ENCODE measurements around the gene CNKSR2.
A peak's percentile ranks its signal among the peaks of the same experiment; 100 is the strongest.

The CNKSR2 gene

GRCh38 chrX:21678048-21678612 is 303.9 kb downstream of the CNKSR2 start:
- no peak for DNase-seq

GRCh38 chrX:21683941-21684340 is 309.7 kb downstream of the CNKSR2 start:
- DNase-seq: peak; percentile 1

- DNase-seq: no peak
Measured at GRCh38 chrX:21691512-21692018, 317.3 kb downstream of the CNKSR2 start.

- DNase-seq: no peak
Measured at GRCh38 chrX:21698272-21698671, 324.1 kb downstream of the CNKSR2 start.

- no peak for DNase-seq
Measured at GRCh38 chrX:21699136-21699535, 324.9 kb downstream of the CNKSR2 start.

- DNase-seq: no peak
Measured at GRCh38 chrX:21700275-21700674, 326.1 kb downstream of the CNKSR2 start.

- DNase-seq: no peak
Measured at GRCh38 chrX:21700967-21701366, 326.7 kb downstream of the CNKSR2 start.

- DNase-seq: no peak
Measured at GRCh38 chrX:21702725-21703124, 328.5 kb downstream of the CNKSR2 start.
